ENCODE data around the gene MTPN.

The MTPN gene

GRCh38 chr7:135913404-135913803 is 63.8 kb downstream of the MTPN start:
- no peaks in the 10 kb centered on the region for H3K36me3 Mint-ChIP-seq (ENCODE audit: low read depth)
- H3K9me3 Mint-ChIP-seq, result peaks cover 7% of the 10 kb centered on the region
- no peak for ATAC-seq
- H3K27me3 Mint-ChIP-seq, result no peaks in the 10 kb centered on the region
- no peak overlapping the region for H3K27ac Mint-ChIP-seq
- H3K4me1 Mint-ChIP-seq, result peaks cover 5% of the 10 kb centered on the region
- no peak overlapping the region for H3K4me3 Mint-ChIP-seq
- no peak for DNase-seq

- Mint-ChIP-seq H3K9me3 (no peaks in the 10 kb centered on the region), H3K4me3 (no peak overlapping the region), H3K4me1 (no peaks in the 10 kb centered on the region), H3K27ac (no peak overlapping the region), H3K36me3 (ENCODE audit: low read depth) (no peaks in the 10 kb centered on the region), H3K27me3 (no peaks in the 10 kb centered on the region)
- DNase-seq (no peak), ATAC-seq (no peak)
Observed at GRCh38 chr7:135911099-135911498, 66.1 kb downstream of the MTPN start.

DNA sequence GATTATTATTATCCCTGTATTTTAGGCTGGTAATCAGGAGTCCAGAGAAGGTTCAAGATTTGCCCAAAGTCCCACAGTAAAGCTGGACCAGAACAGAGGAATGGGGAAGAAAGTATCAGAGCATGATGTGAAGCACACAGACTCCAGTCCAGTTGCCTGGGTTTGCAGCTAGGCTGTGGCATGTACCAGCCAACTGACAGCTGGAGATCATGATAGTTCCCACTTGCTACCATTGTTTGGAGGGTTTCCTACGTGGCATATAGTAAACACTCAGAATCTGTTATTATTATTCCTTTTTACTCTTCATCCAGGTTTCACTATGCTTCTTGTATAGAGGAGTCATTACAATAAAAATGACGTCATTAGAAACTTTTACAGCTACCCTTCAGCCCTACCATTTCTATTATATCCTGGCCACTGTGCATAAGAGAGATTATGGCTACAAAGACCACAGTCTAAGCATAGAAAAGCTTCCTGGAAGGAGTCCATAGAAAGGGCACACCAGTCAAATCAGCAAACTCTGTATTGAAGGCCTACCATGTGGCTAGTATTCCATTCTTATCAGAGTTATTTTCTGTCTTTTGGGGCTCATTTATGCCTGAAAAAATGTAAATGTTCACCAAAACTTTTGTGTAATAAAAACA is 66.6 kb downstream of the MTPN start:
- no peaks in the 10 kb centered on the region for H3K27me3 Mint-ChIP-seq
- DNase-seq (no peak), ATAC-seq (no peak)
- H3K4me3 Mint-ChIP-seq, result no peak overlapping the region
- H3K36me3 Mint-ChIP-seq (ENCODE audit: low read depth), result no peaks in the 10 kb centered on the region
- H3K9me3 Mint-ChIP-seq, result no peaks in the 10 kb centered on the region
- H3K4me1 Mint-ChIP-seq, result peaks cover 2% of the 10 kb centered on the region
- H3K27ac Mint-ChIP-seq, result no peak overlapping the region

DNA sequence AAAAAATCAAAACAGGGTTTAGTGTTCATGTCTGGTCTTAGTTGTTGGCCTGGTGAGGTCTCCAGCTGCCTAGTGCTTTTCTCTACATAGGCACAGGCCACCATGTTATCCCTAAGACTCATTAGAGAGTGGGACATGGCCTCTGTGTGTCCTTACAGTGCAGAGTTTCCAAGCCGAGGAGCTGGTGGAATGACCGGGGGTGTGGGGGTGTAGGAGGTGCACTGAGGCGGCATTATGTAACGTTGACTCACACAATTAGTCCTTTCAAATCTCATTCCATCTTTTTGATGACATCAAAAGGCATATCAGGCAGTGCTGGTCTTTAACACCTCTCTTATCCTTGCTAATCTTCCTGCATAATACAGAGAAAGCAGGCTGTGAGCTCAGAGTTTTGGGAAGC is 71.3 kb downstream of the MTPN start:
- no peak overlapping the region for H3K27ac Mint-ChIP-seq
- H3K4me1 Mint-ChIP-seq, result peaks cover 2% of the 10 kb centered on the region
- no peak overlapping the region for H3K4me3 Mint-ChIP-seq
- ATAC-seq, result peak; percentile 52
- no peaks in the 10 kb centered on the region for H3K9me3 Mint-ChIP-seq
- no peaks in the 10 kb centered on the region for H3K27me3 Mint-ChIP-seq
- DNase-seq, result no peak
- H3K36me3 Mint-ChIP-seq (ENCODE audit: low read depth), result no peaks in the 10 kb centered on the region

- no peak for ATAC-seq
- Mint-ChIP-seq H3K36me3 (ENCODE audit: low read depth) (no peaks in the 10 kb centered on the region), H3K9me3 (no peaks in the 10 kb centered on the region), H3K27ac (no peak overlapping the region), H3K4me1 (peaks cover 2% of the 10 kb centered on the region), H3K27me3 (no peaks in the 10 kb centered on the region), H3K4me3 (no peak overlapping the region)
- no peak for DNase-seq
Observed at GRCh38 chr7:135905355-135905754, 71.8 kb downstream of the MTPN start.

DNA sequence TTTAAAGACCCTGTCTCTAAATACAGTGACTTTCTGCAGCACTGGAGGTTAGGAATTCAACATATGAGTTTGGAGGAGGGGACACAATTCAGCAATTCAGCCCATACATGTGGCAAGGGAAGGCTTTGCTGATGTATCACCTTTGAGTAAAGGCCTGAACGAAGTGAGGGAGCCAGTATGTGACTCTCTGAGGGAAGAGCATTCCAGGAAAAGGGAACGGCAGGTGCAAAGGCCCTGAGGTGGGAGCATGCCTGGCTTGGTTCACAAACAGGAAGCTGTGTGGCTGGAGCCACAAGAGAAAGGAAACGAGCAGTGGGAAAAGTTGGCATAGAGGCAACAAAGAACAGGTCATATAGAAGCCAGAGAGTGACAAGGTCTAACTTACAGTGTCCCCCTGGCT is 72.9 kb downstream of the MTPN start:
- H3K27ac Mint-ChIP-seq, result no peak overlapping the region
- H3K36me3 Mint-ChIP-seq (ENCODE audit: low read depth), result no peaks in the 10 kb centered on the region
- H3K27me3 Mint-ChIP-seq, result no peaks in the 10 kb centered on the region
- no peak overlapping the region for H3K4me3 Mint-ChIP-seq
- no peak for ATAC-seq
- no peaks in the 10 kb centered on the region for H3K9me3 Mint-ChIP-seq
- H3K4me1 Mint-ChIP-seq, result peaks cover 2% of the 10 kb centered on the region
- no peak for DNase-seq

GRCh38 chr7:135901585-135902540 is 75.3 kb downstream of the MTPN start:
- no peak overlapping the region for H3K4me3 Mint-ChIP-seq
- DNase-seq, result no peak
- H3K27me3 Mint-ChIP-seq, result no peaks in the 10 kb centered on the region
- H3K4me1 Mint-ChIP-seq, result peaks cover 2% of the 10 kb centered on the region
- ATAC-seq, result no peak
- H3K36me3 Mint-ChIP-seq (ENCODE audit: low read depth), result no peaks in the 10 kb centered on the region
- H3K9me3 Mint-ChIP-seq, result no peaks in the 10 kb centered on the region
- H3K27ac Mint-ChIP-seq, result no peak overlapping the region

- ATAC-seq (no peak), DNase-seq (no peak)
- H3K4me1 Mint-ChIP-seq, result no peaks in the 10 kb centered on the region
- no peaks in the 10 kb centered on the region for H3K36me3 Mint-ChIP-seq (ENCODE audit: low read depth)
- H3K27me3 Mint-ChIP-seq, result no peaks in the 10 kb centered on the region
- no peaks in the 10 kb centered on the region for H3K9me3 Mint-ChIP-seq
- H3K27ac Mint-ChIP-seq, result no peak overlapping the region
- H3K4me3 Mint-ChIP-seq, result no peak overlapping the region
Observed at GRCh38 chr7:135900065-135900546, 77.1 kb downstream of the MTPN start.

- Mint-ChIP-seq H3K9me3 (no peaks in the 10 kb centered on the region), H3K36me3 (ENCODE audit: low read depth) (no peaks in the 10 kb centered on the region), H3K27ac (no peak overlapping the region), H3K27me3 (no peaks in the 10 kb centered on the region), H3K4me1 (no peaks in the 10 kb centered on the region), H3K4me3 (no peak overlapping the region)
- DNase-seq (no peak), ATAC-seq (no peak)
Observed at GRCh38 chr7:135899458-135900064, 77.6 kb downstream of the MTPN start.

DNA sequence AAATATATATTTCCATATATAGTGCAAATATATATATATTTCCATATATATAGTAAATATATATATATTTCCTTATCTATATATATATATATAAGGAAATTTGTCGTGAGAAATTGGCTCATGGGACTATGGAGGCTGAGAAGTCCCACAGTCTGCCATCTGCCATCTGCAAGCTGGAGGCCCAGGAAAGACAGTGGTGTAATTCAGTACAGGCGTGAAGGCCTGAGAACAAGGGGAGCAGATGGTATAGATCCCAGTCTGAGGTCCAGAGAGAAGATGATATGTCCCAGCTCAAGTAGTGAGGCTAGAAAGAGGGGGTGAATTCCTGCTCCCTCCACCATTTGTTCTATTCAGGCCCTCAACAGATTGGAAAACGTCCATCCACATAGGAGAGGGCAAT is 78.9 kb downstream of the MTPN start:
- Mint-ChIP-seq H3K4me1 (no peaks in the 10 kb centered on the region), H3K4me3 (no peak overlapping the region), H3K9me3 (no peaks in the 10 kb centered on the region), H3K27ac (no peak overlapping the region), H3K27me3 (no peaks in the 10 kb centered on the region), H3K36me3 (ENCODE audit: low read depth) (no peaks in the 10 kb centered on the region)
- ATAC-seq (no peak), DNase-seq (no peak)

- Mint-ChIP-seq H3K27ac (no peak overlapping the region), H3K4me1 (no peaks in the 10 kb centered on the region), H3K4me3 (no peak overlapping the region), H3K36me3 (ENCODE audit: low read depth) (no peaks in the 10 kb centered on the region), H3K27me3 (no peaks in the 10 kb centered on the region), H3K9me3 (no peaks in the 10 kb centered on the region)
- ATAC-seq (no peak), DNase-seq (no peak)
Observed at GRCh38 chr7:135894816-135895215, 82.3 kb downstream of the MTPN start.

GRCh38 chr7:135889823-135890222 is 87.3 kb downstream of the MTPN start:
- no peak for DNase-seq

GRCh38 chr7:135888740-135889139 is 88.4 kb downstream of the MTPN start:
- H3K36me3 Mint-ChIP-seq (ENCODE audit: low read depth), result no peaks in the 10 kb centered on the region
- peaks cover 3% of the 10 kb centered on the region for H3K27me3 Mint-ChIP-seq
- DNase-seq (no peak), ATAC-seq (no peak)
- H3K4me3 Mint-ChIP-seq, result no peak overlapping the region
- no peaks in the 10 kb centered on the region for H3K4me1 Mint-ChIP-seq
- H3K9me3 Mint-ChIP-seq, result no peaks in the 10 kb centered on the region
- no peak overlapping the region for H3K27ac Mint-ChIP-seq

More at GRCh38 chr7:135889823-135890222, 87.3 kb downstream of the MTPN start:
- H3K36me3 Mint-ChIP-seq (ENCODE audit: low read depth), result no peaks in the 10 kb centered on the region
- no peak overlapping the region for H3K4me3 Mint-ChIP-seq
- no peaks in the 10 kb centered on the region for H3K4me1 Mint-ChIP-seq
- H3K27me3 Mint-ChIP-seq, result peaks cover 3% of the 10 kb centered on the region
- H3K27ac Mint-ChIP-seq, result no peak overlapping the region
- H3K9me3 Mint-ChIP-seq, result no peaks in the 10 kb centered on the region
- no peak for ATAC-seq

DNA sequence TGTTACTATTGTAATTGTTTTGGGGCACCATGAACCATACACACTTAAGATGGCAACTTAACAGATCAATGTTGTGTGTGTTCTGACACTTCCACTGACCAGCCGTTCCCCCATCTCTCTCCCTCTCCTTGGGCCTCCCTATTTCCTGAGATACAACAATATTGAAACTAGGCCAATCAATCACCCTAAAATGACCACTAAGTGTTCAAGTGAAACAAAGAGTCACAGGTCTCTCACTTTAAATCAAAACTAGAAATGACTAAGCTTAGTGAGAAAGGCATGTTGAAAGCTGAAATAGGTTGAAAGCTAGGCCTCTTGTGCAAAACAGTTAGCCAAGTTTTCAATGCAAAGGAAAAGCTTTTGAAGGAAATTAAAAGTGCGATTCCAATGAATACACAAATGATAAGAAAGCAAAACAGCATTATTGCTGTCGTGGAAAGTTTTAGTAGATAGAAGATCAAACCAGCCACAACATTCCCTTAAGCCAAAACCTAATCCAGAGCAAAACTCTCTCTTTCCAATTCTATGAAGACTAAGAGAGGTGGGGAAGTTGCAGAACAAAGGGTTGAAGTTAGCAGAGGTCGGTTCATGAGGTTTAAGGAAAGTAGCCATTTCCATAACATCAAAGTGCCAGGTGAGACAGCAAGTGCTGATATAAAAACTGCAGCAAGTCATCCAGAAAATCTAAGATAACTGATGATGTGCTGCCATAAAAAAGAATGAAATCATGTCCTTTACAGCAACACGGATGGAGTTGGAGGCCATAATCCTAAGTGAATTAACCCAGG is 90.6 kb downstream of the MTPN start:
- DNase-seq, result no peak
- no peak overlapping the region for H3K27ac Mint-ChIP-seq
- H3K4me1 Mint-ChIP-seq, result no peaks in the 10 kb centered on the region
- ATAC-seq, result no peak
- no peaks in the 10 kb centered on the region for H3K9me3 Mint-ChIP-seq
- no peak overlapping the region for H3K4me3 Mint-ChIP-seq
- H3K36me3 Mint-ChIP-seq (ENCODE audit: low read depth), result no peaks in the 10 kb centered on the region
- H3K27me3 Mint-ChIP-seq, result peaks cover 3% of the 10 kb centered on the region
